Uterus (tissue), 2 donors: ENCODE results near the gene CBFA2T3.

Experiments
- POLR2A ChIP-seq, 2 donors: fragments of 450-650 bp; IDR thresholded peaks; one replicate each; pipeline ENCODE4 v1.6.1; 2016; ENCODE audit warnings: antibody characterized with exemption in 2 of 2, mild to moderate bottlenecking in 1 of 2, moderate library complexity in 1 of 2
- TF ChIP-seq, protein P1 (sequence below), 4 experiments: fragments of 200-600 bp in 2 of 4; fragments of 450-650 bp in 2 of 4; sonication (generic) in 2 of 4; IDR thresholded peaks; one replicate each; pipeline ENCODE4 v1.5.1; 2016 to 2019; ENCODE audit warnings: antibody characterized with exemption in 4 of 4, mild to moderate bottlenecking in 2 of 4, moderate library complexity in 1 of 4

DNA sequence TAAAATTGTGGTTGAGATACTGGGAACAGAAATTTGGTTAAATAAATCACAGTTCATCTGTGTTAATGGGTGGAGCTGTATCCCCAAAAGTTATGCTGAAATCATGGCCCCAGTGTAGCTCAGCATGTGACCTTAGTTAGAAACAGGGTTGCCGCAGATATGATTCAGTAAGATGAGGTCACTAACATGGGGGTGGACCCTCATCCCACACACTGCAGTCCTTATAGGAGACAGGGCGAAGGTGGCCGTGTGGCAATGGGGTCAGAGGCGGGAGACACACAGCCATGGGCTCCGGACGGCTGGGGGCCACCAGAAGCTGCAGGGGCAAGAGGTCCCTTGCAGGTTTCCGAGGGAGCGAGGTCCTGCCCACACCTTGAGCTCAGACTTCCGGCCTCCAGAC lies 130.9 kb downstream of the CBFA2T3 start:
- TF ChIP-seq, protein P1, sequence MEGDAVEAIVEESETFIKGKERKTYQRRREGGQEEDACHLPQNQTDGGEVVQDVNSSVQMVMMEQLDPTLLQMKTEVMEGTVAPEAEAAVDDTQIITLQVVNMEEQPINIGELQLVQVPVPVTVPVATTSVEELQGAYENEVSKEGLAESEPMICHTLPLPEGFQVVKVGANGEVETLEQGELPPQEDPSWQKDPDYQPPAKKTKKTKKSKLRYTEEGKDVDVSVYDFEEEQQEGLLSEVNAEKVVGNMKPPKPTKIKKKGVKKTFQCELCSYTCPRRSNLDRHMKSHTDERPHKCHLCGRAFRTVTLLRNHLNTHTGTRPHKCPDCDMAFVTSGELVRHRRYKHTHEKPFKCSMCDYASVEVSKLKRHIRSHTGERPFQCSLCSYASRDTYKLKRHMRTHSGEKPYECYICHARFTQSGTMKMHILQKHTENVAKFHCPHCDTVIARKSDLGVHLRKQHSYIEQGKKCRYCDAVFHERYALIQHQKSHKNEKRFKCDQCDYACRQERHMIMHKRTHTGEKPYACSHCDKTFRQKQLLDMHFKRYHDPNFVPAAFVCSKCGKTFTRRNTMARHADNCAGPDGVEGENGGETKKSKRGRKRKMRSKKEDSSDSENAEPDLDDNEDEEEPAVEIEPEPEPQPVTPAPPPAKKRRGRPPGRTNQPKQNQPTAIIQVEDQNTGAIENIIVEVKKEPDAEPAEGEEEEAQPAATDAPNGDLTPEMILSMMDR (IDR thresholded peaks at IDR 0.05): no peak
- no peak for TF ChIP-seq POLR2A (IDR thresholded peaks at IDR 0.05)
